GM19035 (cell line): ENCODE results near the gene COL26A1.

Experiments
- ATAC-seq: cut with Tn5 transposase; IDR thresholded peaks from one replicate; pipeline ENCODE4 v1.9.1; 2021; ENCODE audit not compliant: unreplicated experiment

COL26A1 gene

DNA sequence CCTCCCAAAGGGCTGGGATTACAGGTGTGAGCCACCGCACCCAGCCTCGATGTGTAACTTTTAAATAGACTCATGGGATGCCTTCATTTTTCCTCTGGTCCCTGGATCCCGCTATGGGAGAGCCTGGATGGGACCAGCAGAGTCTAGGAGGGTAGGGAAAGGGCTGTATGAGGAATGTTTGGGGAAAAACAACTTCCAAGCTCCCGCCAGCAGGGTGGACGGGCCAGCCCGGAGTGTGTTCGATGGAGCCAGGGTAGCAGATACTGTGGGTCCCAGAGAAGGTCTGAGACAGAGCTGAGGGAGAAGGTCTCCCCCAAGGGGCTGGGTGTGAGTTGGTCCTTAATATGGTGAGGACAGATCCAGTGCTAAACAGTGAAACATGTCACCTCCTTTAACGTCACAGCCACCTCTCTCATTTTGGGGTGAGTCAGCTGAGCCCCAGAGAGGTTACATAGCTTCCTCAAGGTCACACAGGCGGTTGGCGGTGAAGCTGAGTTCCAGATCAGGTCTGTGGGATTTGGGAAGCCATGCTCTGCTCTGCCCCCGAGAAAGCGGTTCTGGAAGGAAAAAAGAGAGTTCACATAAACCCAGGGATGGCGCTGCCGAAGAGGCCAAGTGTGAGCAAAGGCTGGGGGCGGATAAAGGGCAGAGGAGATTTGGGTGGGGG is 200.0 kb downstream of the COL26A1 start:
- ATAC-seq = no peak

DNA sequence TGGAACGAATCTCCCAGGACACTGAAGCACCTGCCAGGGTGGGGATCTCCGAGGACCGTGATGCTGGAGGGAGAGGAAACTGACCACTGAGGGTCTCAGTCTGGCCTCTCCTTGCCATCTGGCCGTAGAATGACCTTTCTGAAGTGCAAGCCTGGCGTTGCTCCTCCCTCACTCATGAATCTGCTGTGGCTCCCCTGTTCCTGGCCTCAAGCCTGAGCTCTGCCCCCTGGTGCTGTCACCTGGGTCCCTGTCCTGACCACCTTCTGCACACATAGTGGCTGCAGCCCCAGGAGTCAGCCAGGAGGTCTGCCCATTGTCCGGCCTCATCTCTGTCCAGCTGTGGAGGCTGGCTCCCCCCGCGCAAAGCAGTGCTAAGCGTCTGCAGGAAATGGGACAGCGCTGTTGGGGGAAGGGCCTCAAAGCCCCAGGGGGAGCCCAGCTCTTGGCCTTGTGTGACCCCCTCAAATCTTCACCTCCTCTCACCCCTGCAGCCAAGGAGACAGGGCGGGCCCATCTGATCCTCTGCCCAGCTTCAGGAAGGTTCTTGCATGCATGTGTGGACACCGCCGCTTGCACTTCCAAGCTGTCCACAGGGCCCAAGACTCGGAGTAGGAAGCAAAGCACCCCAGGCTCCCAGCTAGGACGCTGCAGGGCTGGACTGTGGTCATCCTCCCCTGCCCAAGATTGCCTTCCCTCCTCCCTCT is 200.7 kb downstream of the COL26A1 start:
- ATAC-seq = no peak

DNA sequence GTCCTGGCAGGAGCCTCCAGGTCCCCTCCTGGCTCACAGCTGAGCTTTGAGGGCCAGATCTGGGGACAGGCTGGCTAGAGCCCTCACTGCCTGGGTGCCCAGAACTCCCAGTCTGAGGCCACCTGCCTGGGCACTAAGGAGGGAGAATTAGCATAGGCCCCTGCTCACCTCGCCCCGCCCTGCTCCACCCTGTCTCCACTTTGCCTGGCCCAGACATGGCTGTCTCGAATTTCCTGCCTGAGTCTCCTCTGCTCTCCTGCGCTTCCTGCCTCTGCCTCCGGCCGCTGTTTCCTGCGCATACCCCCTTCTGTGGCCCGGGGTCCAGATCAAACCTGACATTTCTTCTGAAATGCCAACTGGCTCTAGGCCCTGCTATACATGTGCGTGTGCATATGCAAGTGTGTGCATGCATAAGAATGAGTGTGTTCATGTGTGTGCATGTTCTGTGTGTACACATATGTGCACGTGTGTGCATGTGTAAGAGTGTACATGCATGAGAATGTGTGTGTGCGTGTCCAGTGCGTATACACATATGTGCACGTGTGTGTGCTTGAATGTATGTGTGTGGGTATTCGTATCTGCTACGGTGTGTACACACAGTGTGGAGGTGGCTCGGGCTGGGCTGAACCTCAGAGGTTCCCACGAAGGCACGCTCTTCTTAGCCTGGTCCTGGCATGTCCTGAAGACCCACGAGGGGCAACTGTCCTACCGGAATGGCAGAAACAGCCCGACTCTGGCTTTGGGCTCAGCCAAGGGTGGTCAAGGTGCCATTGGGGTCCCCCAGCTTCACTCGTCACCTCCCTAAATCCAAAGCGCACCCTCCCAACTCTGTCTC is 201.5 kb downstream of the COL26A1 start:
- no peak for ATAC-seq

DNA sequence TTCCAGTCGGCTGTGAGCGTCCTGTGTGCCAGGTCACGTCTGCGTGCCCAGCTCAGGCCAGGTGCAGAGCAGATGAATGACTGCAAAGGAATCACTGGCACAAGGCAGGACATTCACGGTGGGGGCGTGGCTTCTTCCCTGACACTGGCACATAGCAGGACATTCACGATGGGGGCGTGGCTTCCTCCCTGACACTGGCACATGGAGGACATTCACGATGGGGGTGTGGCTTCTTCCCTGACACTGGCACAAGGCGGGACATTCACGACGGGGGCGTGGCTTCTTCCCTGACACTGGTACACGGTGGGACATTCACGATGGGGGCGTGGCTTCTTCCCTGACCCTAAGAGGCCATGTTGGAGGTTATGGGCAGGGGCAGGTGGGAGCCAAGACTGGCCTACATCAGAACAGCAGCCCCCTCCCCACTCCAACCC is 202.1 kb downstream of the COL26A1 start:
- ATAC-seq = no peak

DNA sequence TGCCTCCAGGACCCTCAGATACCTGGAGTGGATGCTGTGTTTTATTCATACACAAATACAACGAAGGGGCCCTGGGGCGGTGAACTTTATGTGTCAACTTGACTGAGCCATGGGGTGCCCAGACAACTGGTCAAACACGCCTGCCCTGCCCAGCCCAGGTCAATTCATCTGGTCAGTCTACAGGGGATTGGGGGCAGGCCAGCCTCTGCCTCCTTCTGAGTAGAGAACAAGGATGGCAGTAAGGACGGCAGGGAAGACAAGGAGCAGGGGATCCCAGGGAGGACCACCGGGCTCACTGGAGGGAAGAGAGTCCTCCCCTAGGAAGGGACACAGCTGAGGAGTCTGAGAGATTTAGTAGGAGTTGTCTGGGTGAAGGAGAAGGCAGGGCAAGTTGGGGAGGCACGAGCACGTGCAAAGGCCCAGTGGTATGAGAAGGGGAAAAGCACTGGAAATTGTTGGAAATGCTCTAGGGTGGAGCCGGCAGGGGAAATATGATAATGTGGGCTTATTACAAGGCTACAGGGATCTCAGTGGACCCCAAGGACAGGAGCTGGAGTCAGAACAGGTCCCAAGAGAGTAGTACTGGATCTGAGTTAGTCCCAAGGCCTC is 203.0 kb downstream of the COL26A1 start:
- no peak for ATAC-seq

DNA sequence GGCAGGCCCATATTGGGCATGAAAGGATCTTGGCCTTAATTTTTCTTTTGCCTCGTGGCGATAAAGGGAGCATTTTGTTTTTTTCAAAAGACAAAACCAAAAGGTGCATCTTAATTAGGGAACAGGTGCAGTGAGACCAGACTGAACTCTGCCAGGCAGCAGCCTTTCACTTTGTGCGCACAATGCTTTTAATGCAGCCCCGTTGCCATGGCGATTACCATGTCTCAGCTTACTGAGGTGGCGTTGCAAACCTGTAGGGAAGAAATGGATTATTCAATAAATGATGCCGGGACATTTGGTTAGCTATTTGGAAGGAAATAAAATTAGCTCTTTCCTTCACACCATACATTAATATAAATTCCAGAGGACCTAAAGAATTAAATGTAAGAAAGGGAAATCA is 204.6 kb downstream of the COL26A1 start:
- ATAC-seq = no peak

DNA sequence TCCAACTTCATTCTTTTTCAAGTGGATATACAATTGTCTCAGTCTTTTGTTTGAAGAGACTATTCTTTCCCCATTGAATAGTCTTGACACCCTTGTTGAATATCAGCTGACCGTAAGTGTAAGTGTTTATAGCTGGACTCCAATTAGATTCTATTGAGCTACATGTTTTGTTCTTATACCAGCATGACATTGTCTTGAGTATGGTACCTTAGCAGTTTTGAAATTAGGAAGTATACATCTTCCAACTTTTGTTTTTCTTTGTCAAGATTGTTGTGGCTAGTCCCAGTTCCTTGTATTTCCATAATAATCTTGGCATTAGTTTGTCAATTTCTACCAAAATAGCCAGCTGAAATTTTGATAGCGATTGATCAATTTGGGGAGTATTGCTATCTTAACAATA is 209.5 kb downstream of the COL26A1 start:
- no peak for ATAC-seq

DNA sequence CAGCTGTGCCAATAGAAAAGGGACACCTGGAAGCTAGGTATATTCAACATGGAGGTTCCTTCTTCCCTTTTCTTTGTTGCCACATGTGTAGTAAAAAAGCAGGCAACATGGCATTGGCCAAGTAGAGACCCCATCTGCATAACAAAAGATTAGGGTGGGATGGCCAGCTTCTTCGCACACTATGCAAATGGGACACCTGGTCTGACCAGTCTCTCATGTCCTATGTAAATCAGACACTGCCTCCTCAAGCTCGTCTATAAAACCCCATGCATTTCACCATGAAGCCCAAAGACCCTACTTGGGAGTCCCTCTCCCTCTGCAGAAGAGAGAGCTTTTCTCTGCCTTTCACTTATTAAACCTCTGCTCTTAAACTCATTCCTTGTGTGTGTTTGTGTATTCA is 212.5 kb downstream of the COL26A1 start:
- ATAC-seq = no peak

DNA sequence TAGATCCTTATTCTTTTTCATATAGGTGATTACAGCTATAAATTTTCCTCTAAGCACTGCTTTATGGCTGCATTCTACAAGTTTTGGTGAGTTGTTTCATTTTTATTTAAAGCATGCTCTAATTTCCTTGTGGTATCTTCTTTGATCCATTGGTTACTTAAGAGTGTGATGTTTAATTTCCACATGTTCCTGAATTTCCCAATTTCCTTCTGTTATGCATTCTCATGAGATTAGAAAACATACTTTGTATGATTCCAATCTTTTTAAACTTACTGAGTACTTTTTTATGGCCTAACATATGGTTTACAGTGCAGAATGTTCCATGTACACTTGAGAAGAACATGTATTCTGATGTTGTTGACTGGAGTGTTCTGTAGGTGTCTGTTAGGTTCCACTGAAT is 213.0 kb downstream of the COL26A1 start:
- ATAC-seq = no peak

DNA sequence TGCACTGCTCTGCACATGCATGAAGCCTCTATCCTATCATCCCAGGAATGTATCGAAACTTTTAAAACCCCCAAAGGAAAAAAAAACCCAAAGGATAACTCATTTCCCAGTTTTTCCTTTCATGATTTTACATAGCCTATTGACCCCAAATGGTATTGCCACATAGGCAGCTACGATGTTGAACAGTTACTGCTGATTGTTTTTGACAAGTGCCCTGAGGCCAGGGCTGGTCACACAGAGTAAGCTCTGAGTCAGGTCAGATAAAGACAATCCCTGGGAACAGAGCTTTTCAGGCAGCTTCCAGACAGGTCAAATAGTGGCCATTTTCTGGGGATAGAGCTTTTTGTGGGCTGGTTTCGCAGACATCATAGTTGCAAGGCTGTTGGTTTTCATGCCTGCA is 214.3 kb downstream of the COL26A1 start:
- no peak for ATAC-seq

DNA sequence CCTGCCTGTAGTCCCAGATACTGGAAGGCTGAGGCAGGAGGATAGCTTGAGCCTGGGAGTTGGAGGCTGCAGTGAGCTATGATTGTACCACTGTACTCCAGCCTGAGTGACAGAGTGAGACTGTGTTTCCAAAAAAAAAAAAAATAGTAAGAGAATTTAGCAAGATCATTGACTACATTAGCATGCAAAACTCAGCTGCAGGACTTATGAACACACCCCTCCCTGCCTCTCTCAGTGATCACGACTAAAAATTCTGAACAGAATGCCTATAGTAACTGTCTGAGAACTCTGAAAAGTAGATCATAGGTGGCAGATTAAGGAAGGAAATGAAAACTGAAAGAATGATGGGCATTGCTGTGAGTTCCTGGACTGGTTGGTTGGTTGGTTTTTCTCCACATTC is 215.9 kb downstream of the COL26A1 start:
- no peak for ATAC-seq

DNA sequence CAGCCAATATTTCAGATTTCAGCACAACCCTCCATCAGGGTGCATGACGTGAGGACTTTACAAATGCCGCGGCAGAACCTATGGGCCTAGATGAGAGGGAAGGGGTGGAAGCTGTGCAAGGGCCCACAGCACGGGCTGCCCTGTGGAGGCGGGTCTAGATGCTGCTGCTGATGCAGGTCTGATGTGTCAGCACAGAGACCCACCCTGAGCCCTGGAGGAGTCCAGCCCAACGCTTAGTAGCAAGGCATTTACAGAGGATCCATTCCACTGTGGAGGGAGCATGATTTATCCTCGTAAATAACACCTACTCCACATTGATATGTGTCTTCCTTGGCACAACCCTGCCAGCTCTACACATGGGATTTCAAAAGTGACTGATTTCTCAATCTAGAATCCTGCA is 217.9 kb downstream of the COL26A1 start:
- no peak for ATAC-seq

DNA sequence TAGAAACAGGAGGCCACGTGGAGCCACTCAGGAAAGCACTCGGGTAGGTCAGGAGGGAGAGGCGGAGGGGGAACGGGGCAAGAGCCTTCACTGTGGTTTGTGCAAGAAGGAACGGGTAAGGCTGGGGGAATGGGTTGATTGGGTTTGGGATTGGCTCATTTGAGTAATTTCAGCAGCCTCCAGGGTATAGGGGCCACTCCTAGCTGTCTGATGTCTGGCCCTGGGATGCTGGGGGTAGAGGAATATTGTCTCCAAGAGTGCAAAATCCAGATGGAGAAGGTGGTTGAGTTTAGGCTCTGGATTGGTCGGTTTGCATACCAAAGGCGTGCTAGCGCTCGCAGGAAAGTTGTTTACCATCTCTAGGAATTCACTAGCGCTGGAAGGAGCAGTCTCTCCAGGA is 219.2 kb downstream of the COL26A1 start:
- ATAC-seq = no peak

DNA sequence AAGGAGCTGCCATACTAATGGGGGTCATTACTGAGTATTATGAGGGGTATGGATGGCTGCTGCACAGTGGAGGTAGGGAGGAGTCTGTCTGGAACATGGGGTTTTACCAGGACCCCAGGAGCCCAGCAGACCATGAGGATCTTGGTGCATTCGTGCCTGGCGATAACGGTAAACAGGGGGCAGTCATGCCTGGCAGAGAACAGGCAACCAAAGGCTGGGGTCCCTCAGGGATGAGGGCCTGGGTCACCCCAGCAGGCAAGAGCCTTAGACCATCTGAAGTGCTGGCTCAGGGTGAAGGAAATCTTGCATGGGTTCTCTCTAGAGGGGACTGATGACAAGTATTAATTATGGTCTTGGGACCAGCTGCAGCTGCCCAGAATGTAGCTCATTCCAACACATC is 220.3 kb downstream of the COL26A1 start:
- ATAC-seq = no peak

DNA sequence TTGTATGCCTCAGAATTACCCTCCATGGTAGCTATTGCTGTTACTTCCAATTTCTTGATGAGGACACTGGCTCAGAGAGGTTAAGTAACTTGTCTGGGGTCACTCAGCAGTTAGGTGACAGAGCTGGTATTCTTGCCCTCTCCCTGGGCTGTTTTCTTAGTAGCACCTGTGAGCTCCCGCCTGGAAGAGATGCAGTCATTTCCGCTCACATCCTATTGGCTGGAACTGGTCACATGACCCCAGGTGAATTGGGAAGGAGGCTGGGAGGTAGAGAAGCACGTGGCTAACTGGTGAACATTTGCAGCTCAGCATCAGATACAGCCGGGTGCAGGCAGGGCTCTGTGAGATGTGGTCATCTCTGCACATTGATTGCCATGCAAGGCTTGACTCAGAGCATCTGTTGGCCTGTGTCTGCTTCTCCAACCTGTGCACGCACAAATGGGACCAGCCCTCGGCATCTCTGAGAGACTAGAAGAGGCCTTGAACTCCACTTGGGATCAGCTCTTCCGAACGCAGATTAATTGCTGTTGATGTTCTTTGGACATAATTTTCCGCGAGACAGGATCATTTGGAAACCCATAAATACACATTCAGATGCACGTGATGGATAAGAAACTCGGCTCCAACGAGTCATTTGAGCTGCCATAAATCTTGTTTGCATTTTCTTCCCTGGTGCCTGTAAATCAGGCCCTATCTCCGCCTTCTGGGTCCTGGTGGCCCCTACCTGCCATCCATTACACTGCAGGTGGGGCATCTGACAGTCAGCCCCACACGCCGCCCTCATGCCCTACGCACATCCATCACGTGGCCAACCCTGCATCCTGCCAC is 223.6 kb downstream of the COL26A1 start:
- ATAC-seq = no peak

DNA sequence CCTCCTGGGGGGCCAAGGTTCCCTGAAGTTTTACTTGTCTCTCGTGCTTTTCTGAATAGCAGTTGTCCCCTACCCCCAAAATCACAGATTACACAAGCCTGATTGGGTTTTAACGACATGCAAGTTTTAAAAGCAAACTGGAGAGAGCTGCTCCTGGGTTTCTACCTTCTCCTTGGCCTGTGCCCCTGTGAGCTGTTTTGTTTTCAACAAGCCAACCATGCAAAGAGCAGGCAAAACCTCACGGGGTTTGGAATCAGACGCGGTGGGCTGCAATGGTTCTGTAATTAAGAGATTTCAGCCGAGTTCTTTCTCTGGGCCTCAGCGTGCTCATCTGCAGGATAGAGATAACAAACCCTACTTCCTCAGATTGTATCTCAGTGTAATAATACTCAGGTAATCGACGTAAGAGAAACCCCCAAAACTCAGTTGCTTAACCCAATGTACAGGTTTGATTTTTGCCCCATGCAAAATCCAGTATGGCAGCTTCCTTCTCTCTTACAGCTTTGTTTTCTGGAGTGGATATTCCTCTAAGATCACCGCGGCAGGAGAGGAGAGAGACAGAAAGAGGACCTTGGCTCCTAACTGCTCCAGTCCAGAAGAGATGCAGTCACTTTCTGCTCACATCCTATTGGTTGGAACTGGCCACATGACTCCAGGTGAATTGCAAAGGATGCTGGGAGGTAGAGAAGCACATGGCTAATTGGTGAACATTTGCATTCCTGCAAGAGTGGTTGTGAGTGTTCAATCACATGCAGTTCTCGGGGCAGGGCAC is 224.4 kb downstream of the COL26A1 start:
- ATAC-seq = no peak

DNA sequence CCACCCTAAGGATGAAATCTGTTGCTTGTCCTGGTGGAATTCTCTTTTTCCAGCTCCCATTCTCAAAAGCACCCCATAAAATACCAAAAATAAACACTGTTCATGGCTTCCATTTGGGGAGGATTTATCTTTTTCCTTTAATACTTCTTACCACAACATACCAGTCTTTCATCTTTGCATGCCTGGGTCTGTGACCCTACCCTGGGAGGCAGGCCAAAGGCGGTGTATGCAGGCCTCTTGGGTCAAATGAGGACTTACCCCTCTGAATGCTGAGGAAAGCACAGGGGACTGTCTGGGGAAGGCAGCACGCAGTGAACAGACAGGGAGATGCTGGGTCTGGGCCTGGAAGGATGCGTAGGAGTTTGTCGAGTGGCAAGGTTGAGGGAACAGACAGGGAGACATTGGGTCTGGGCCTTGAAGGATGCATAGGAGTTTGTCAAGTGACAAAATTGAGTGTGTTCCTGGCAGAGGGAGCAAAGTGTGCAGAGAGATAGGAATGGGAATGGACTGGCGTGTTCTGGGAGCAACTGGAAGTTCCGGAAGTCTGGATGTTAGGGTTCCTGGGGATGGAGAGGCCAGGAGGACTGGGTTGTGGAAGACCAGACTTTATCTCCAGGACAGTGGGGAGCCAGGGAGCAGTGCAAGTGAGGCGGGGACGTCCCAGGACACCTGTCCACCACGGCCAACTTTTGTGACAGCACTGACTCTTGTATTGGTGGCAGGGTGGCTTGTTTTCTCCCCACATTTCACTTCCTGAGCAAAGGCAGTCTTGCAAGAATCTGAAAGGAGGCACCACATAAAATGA is 225.7 kb downstream of the COL26A1 start:
- no peak for ATAC-seq

DNA sequence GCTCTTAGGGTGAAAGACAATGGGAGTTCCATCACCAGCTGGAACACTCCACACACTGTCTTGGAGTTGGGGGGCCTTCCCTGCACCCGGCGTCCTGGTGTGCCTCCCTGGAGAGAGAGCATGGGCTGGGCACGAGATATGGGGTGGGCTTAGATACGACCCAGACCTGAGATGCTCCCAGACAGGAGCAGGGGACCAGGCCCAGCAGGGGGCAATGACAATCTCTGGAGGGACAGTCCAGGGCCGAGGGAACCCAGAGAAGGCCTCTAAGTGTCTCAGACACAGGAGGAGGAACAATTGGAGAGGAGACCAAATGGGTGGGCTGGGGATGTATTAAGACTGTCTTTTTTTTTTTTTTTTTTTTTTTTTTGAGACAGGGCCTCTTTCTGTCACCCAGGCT is 226.4 kb downstream of the COL26A1 start:
- ATAC-seq = no peak

DNA sequence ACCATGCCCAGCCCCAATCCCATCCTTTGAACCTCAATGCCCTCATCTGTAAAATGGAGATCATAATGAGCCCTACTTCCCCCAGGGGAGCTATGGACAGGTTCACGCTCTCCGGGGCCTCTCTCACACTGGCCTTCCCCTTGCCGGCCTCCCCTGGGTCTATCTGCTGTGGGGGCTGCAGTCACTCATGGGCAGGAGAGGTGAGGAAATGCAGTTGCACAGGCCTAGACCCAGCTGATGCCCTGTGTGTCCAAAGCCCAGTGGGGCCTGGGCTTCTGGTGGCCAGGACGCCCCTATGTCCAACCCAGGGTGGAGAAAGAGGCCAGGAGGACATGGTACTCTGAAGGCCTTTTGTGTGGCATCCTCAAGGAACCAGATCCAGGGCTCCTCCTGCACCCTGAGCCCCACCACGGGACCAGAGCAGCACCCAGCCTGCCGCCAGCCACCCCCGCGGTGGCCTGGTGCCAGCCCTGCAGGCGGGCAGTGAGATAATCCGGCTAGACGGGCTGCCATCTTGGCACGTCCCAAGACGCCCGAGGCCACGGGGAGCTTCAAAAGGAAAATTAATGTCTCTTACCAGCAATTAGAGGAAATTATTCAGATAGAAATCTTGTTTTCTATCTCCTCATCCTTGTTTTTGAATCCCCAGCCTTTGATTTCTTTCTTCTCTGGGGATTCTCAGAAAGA is 227.4 kb downstream of the COL26A1 start:
- no peak for ATAC-seq
